IPS DF 6.9 (cell line): Measurements from ENCODE around the gene YWHAE.

Source experiments
- DNase-seq: peaks from one replicate; pipeline ENCODE4 v3.0.0-alpha.2; 2013; ENCODE audit warnings: low read depth, low spot score
- H3K27ac ChIP-seq: one replicate; pipeline ENCODE4 v1.5.1; 2013; ENCODE audit warnings: low read length, control low read depth
- H3K27me3 ChIP-seq: 2 replicates; pipeline ENCODE4 v1.6.1; 2013; ENCODE audit warnings: mild to moderate bottlenecking, low read length; ENCODE audit not compliant: control insufficient read depth, insufficient read depth
- H3K36me3 ChIP-seq: 2 replicates; pipeline ENCODE4 v1.6.1; 2013; ENCODE audit warnings: low read length; ENCODE audit not compliant: control insufficient read depth, insufficient read depth
- H3K4me1 ChIP-seq: 2 replicates; pipeline ENCODE4 v1.6.1; 2013; ENCODE audit warnings: low read length; ENCODE audit not compliant: control insufficient read depth, insufficient read depth
- H3K4me3 ChIP-seq: 2 replicates; pipeline ENCODE4 v1.5.1; 2013; ENCODE audit warnings: mild to moderate bottlenecking, low read length
- H3K9me3 ChIP-seq: 2 replicates; pipeline ENCODE4 v1.6.1; 2013; ENCODE audit warnings: low read length, inconsistent platforms; ENCODE audit not compliant: control insufficient read depth, insufficient read depth
- WGBS: extraction: QIAGEN DNeasy Blood & Tissue Kit; methylation state at CpG from one replicate; pipeline ENCODE4 v1.1.7; 2013; ENCODE audit warnings: mixed read lengths, missing lambda C conversion rate; ENCODE audit not compliant: insufficient read length, insufficient coverage; 5-methylcytosine and 5-hydroxymethylcytosine counted together

YWHAE gene

GRCh38 chr17:1375615-1376014 lies 24.4 kb downstream of the YWHAE start:
- Histone ChIP-seq H3K4me1 (no peaks in the 10 kb centered on the region; the same call in 1 of the 2 replicates), H3K9me3 (no peaks in the 10 kb centered on the region), H3K36me3 (no peaks in the 10 kb centered on the region), H3K27me3 (no peaks in the 10 kb centered on the region), H3K4me3 (no peak overlapping the region), H3K27ac (no peak overlapping the region)
- DNase-seq, result no peak
- no CpG with 5 or more reads among the region's 2 CpGs for WGBS

- no peak for DNase-seq
- H3K4me3 ChIP-seq, result no peak overlapping the region
- H3K27me3 ChIP-seq, result no peaks in the 10 kb centered on the region
- no CpG with 5 or more reads among the region's 10 CpGs for whole genome bisulfite sequencing
- H3K36me3 ChIP-seq, result no peaks in the 10 kb centered on the region
- H3K27ac ChIP-seq, result no peak overlapping the region
- H3K9me3 ChIP-seq, result no peaks in the 10 kb centered on the region
- H3K4me1 ChIP-seq, result no peaks in the 10 kb centered on the region; the same call in 1 of the 2 replicates
Observed at GRCh38 chr17:1374431-1375177, 25.4 kb downstream of the YWHAE start.

- Histone ChIP-seq H3K27ac (no peak overlapping the region), H3K27me3 (no peaks in the 10 kb centered on the region), H3K4me3 (no peak overlapping the region), H3K4me1 (no peaks in the 10 kb centered on the region; the same call in 1 of the 2 replicates), H3K9me3 (no peaks in the 10 kb centered on the region), H3K36me3 (no peaks in the 10 kb centered on the region)
- WGBS, result no CpG with 5 or more reads among the region's 9 CpGs
- no peak for DNase-seq
Observed at GRCh38 chr17:1373707-1374237, 26.2 kb downstream of the YWHAE start.

- DNase-seq, result no peak
- Histone ChIP-seq H3K4me3 (no peak overlapping the region), H3K27ac (no peak overlapping the region), H3K9me3 (no peaks in the 10 kb centered on the region), H3K27me3 (no peaks in the 10 kb centered on the region), H3K36me3 (no peaks in the 10 kb centered on the region), H3K4me1 (no peaks in the 10 kb centered on the region; the same call in 1 of the 2 replicates)
- no CpG with 5 or more reads among the region's 7 CpGs for WGBS
Observed at GRCh38 chr17:1372618-1373017, 27.4 kb downstream of the YWHAE start.

GRCh38 chr17:1371893-1372590 lies 28.0 kb downstream of the YWHAE start:
- H3K27ac ChIP-seq, result no peak overlapping the region
- WGBS, result no CpG with 5 or more reads among the region's 17 CpGs
- no peaks in the 10 kb centered on the region for H3K27me3 ChIP-seq
- DNase-seq, result no peak
- no peak overlapping the region for H3K4me3 ChIP-seq
- no peaks in the 10 kb centered on the region for H3K9me3 ChIP-seq
- no peaks in the 10 kb centered on the region; the same call in none of the 2 replicates for H3K4me1 ChIP-seq
- H3K36me3 ChIP-seq, result no peaks in the 10 kb centered on the region

- peaks cover 4% of the 10 kb centered on the region; the same call in 1 of the 2 replicates for H3K36me3 ChIP-seq
- H3K4me3 ChIP-seq, result no peak overlapping the region
- H3K4me1 ChIP-seq, result no peaks in the 10 kb centered on the region; the same call in none of the 2 replicates
- no peaks in the 10 kb centered on the region for H3K9me3 ChIP-seq
- H3K27ac ChIP-seq, result no peak overlapping the region
- DNase-seq, result no peak
- 100% methylated on average over 1 of the region's 4 CpGs for WGBS
- H3K27me3 ChIP-seq, result no peaks in the 10 kb centered on the region
Observed at GRCh38 chr17:1368588-1368987, 31.4 kb downstream of the YWHAE start.

- Histone ChIP-seq H3K27me3 (no peaks in the 10 kb centered on the region), H3K36me3 (peaks cover 4% of the 10 kb centered on the region; the same call in 1 of the 2 replicates), H3K4me1 (no peaks in the 10 kb centered on the region; the same call in 1 of the 2 replicates), H3K27ac (no peak overlapping the region), H3K4me3 (no peak overlapping the region), H3K9me3 (no peaks in the 10 kb centered on the region)
- WGBS, result no CpG with 5 or more reads among the region's 5 CpGs
- DNase-seq, result no peak
Observed at GRCh38 chr17:1367351-1367745, 32.7 kb downstream of the YWHAE start.

GRCh38 chr17:1366234-1366633 lies 33.8 kb downstream of the YWHAE start:
- Histone ChIP-seq H3K4me3 (no peak overlapping the region), H3K4me1 (no peaks in the 10 kb centered on the region; the same call in 1 of the 2 replicates), H3K9me3 (no peaks in the 10 kb centered on the region), H3K27me3 (no peaks in the 10 kb centered on the region), H3K36me3 (peaks cover 4% of the 10 kb centered on the region; the same call in 1 of the 2 replicates), H3K27ac (no peak overlapping the region)
- no peak for DNase-seq
- WGBS, result no CpG with 5 or more reads among the region's 7 CpGs

GRCh38 chr17:1365445-1366039 lies 34.5 kb downstream of the YWHAE start:
- H3K4me3 ChIP-seq, result no peak overlapping the region
- no CpG with 5 or more reads among the region's 11 CpGs for WGBS
- DNase-seq, result peak; percentile 39
- H3K36me3 ChIP-seq, result peaks cover 4% of the 10 kb centered on the region; the same call in 1 of the 2 replicates
- no peaks in the 10 kb centered on the region; the same call in 1 of the 2 replicates for H3K4me1 ChIP-seq
- no peaks in the 10 kb centered on the region for H3K27me3 ChIP-seq
- H3K27ac ChIP-seq, result no peak overlapping the region
- H3K9me3 ChIP-seq, result no peaks in the 10 kb centered on the region

GRCh38 chr17:1362964-1363363 lies 37.1 kb downstream of the YWHAE start:
- no peak for DNase-seq
- H3K27ac ChIP-seq, result no peak overlapping the region
- no peaks in the 10 kb centered on the region for H3K27me3 ChIP-seq
- H3K4me3 ChIP-seq, result no peak overlapping the region
- no peaks in the 10 kb centered on the region; the same call in 1 of the 2 replicates for H3K4me1 ChIP-seq
- WGBS, result no CpG with 5 or more reads among the region's 3 CpGs
- H3K36me3 ChIP-seq, result peaks cover 4% of the 10 kb centered on the region; the same call in 1 of the 2 replicates
- H3K9me3 ChIP-seq, result no peaks in the 10 kb centered on the region
